Measurements from ENCODE around the gene GFER. TPM values are rescaled to one million over a fixed set of nuclear protein-coding genes. Genes with fewer than 3 reads are reported as not detected.

GFER gene
- total and polyA plus RNA-seq, 11 donors: 18.0 to 51.1 (median 23.8) TPM

GRCh38 chr16:2003231-2003826, 19.3 kb downstream of the GFER start:
- H3K27me3 ChIP-seq: no peaks in the 10 kb centered on the region
- no peak overlapping the region for H3K27ac ChIP-seq
- intact Hi-C loops (cut with DNase I): loop anchor here in 2 of 10 donors (10.0 kb wide), 2 partner anchors 151 to 501 kb away; partner anchors contain the start of gene TRAF7 (in 1 of the 2)
- DNase-seq (no peak), ATAC-seq (no peak)
- TF ChIP-seq POLR2A (IDR thresholded peaks at IDR 0.05) (no peak), CTCF (IDR thresholded peaks at IDR 0.05) (no peak)
- peaks cover 0 to 53% (median 46%) of the 10 kb centered on the region in 9 donors for H3K36me3 ChIP-seq
- peaks cover 12 to 54% (median 37%) of the 10 kb centered on the region in 12 donors for H3K4me1 ChIP-seq
- no peaks in the 10 kb centered on the region for H3K9me3 ChIP-seq
- WGBS, 4 donors: 80 to 87% (median 83%) methylated on average over 8 of the region's 8 CpGs
- peak overlapping the region in 1 of 12 donors; percentile 31 for H3K4me3 ChIP-seq

- Histone ChIP-seq H3K27me3 (no peaks in the 10 kb centered on the region), H3K4me1 (peaks cover 17 to 61% (median 44%) of the 10 kb centered on the region in 12 donors), H3K27ac (peak overlapping the region in 4 of 12 donors; percentile 2 to 32 (median 7)), H3K9me3 (no peaks in the 10 kb centered on the region), H3K4me3 (peak overlapping the region in 7 of 12 donors; percentile 5 to 41 (median 25)), H3K36me3 (peaks cover 0 to 46% (median 40%) of the 10 kb centered on the region in 9 donors)
- TF ChIP-seq CTCF (IDR thresholded peaks at IDR 0.05): peak; percentile 91 to 98 (median 95)
- TF ChIP-seq POLR2A (IDR thresholded peaks at IDR 0.05): peak in 1 of 2 donors; percentile 11
- DNase-seq: peak; percentile 88 to 95 (median 93)
- 27 to 52% (median 30%) methylated on average over 15 to 36 of the region's 36 CpGs for WGBS, 4 donors
- ATAC-seq: peak; percentile 75 to 90 (median 86)
- intact Hi-C loops (cut with DNase I): loop anchor here in 2 of 10 donors (10.0 kb wide), 2 partner anchors 151 to 501 kb away; partner anchors contain the start of gene TRAF7 (in 1 of the 2)
These were observed 20.0 kb downstream of the GFER start for GRCh38 chr16:2003827-2004641.

- no peak for TF ChIP-seq POLR2A (IDR thresholded peaks at IDR 0.05)
- TF ChIP-seq CTCF (IDR thresholded peaks at IDR 0.05): no peak
- Histone ChIP-seq H3K9me3 (no peaks in the 10 kb centered on the region), H3K27ac (no peak overlapping the region), H3K4me1 (peaks cover 17 to 65% (median 45%) of the 10 kb centered on the region in 12 donors), H3K4me3 (no peak overlapping the region), H3K27me3 (no peaks in the 10 kb centered on the region), H3K36me3 (peaks cover 0 to 36% (median 31%) of the 10 kb centered on the region in 9 donors)
- WGBS, 4 donors: 72 to 82% (median 76%) methylated on average over 15 to 34 of the region's 34 CpGs
- ATAC-seq: no peak
- intact Hi-C loops (cut with DNase I): loop anchor here in 2 of 10 donors (10.0 kb wide), 2 partner anchors 150 to 500 kb away; partner anchors contain the start of gene TRAF7 (in 1 of the 2)
- DNase-seq: no peak
These were observed 21.0 kb downstream of the GFER start for GRCh38 chr16:2004795-2005517.
